Skeletal muscle tissue (tissue), 4 donors: ENCODE data around the gene CPNE2. TPM values are rescaled to one million over a fixed set of nuclear protein-coding genes. Genes with fewer than 3 reads are reported as not detected.

Experiments used
- H3K27ac ChIP-seq: one replicate; pipeline ENCODE4 v1.7.0; 2013; ENCODE audit warnings: mild to moderate bottlenecking, low read depth, low read length, inconsistent platforms
- H3K27me3 ChIP-seq, 3 donors: one replicate each; pipeline ENCODE4 v1.7.0; 2013; ENCODE audit warnings: low read length in 3 of 3; ENCODE audit not compliant: control insufficient read depth in 3 of 3, insufficient read depth in 3 of 3
- H3K36me3 ChIP-seq, 3 donors: one replicate each; pipeline ENCODE4 v1.7.0; 2013; ENCODE audit warnings: low read length in 3 of 3; ENCODE audit not compliant: control insufficient read depth in 3 of 3, insufficient read depth in 3 of 3
- H3K4me1 ChIP-seq, 3 donors: one replicate each; pipeline ENCODE4 v1.7.0; 2013; ENCODE audit warnings: low read length in 3 of 3, mild to moderate bottlenecking in 3 of 3; ENCODE audit not compliant: control insufficient read depth in 3 of 3, insufficient read depth in 3 of 3
- H3K4me3 ChIP-seq, 3 donors: one replicate each; pipeline ENCODE4 v1.7.0; 2013; ENCODE audit warnings: low read length in 3 of 3
- H3K9ac ChIP-seq, 3 donors: one replicate each; pipeline ENCODE4 v1.7.0; 2013; ENCODE audit warnings: low read length in 3 of 3, mild to moderate bottlenecking in 3 of 3, moderate library complexity in 2 of 3, low read depth in 1 of 3
- H3K9me3 ChIP-seq, 3 donors: one replicate each; pipeline ENCODE4 v1.7.0; 2013; ENCODE audit warnings: low read length in 3 of 3; ENCODE audit not compliant: control insufficient read depth in 3 of 3
- total RNA-seq: library from RNA; depleted of rRNA; stranded (reverse); fragments of >200 nt; gene quantifications from one replicate; pipeline ENCODE4 v1.2.3, GENCODE V29; 2014
- donor health status: Osteomylitis.

CPNE2 gene
- total RNA-seq, 1 donor from 2014 or later = 8.9 TPM

- no peaks in the 10 kb centered on the region for H3K9me3 ChIP-seq
- H3K36me3 ChIP-seq = peaks cover 0 to 1% (median 0%) of the 10 kb centered on the region in 3 donors
- H3K27ac ChIP-seq = no peak overlapping the region
- peaks cover 0 to 2% (median 0%) of the 10 kb centered on the region in 3 donors for H3K4me1 ChIP-seq
- no peaks in the 10 kb centered on the region for H3K27me3 ChIP-seq
- no peak overlapping the region for H3K4me3 ChIP-seq
- H3K9ac ChIP-seq = no peak overlapping the region
These were observed 103.9 kb downstream of the CPNE2 start for GRCh38 chr16:57196286-57196685.

GRCh38 chr16:57196753-57197152 lies 104.4 kb downstream of the CPNE2 start:
- no peaks in the 10 kb centered on the region for H3K4me1 ChIP-seq
- H3K36me3 ChIP-seq = peaks cover 0 to 1% (median 0%) of the 10 kb centered on the region in 3 donors
- H3K9me3 ChIP-seq = no peaks in the 10 kb centered on the region
- H3K27ac ChIP-seq = no peak overlapping the region
- no peak overlapping the region for H3K9ac ChIP-seq
- no peaks in the 10 kb centered on the region for H3K27me3 ChIP-seq
- H3K4me3 ChIP-seq = no peak overlapping the region

Other genes with a start within 250 kb of the CPNE2 start
- gene SLC12A3, start 227.4 kb upstream of the CPNE2 start, total RNA-seq = not detected
- gene HERPUD1, start 160.4 kb upstream of the CPNE2 start, total RNA-seq = 76.2 TPM
- 3.1 TPM for gene CETP, start 130.6 kb upstream of the CPNE2 start, total RNA-seq
- gene NLRC5, start 103.0 kb upstream of the CPNE2 start, total RNA-seq = 5.7 TPM
- 36.5 TPM for gene PSME3IP1, start 93.5 kb downstream of the CPNE2 start, total RNA-seq
- gene RSPRY1, start 93.7 kb downstream of the CPNE2 start, total RNA-seq = 36.5 TPM
- gene ARL2BP, start 152.7 kb downstream of the CPNE2 start, total RNA-seq = 37.1 TPM
- gene PLLP, start 192.1 kb downstream of the CPNE2 start, total RNA-seq = under 0.01 TPM